NB4 (cell line): ENCODE data around the gene GPR107.

Experiments
- CTCF ChIP-seq: IDR thresholded peaks from one replicate; pipeline ENCODE4 v1.5.1; 2012; ENCODE audit warnings: low read depth, low read length
- MAX ChIP-seq: IDR thresholded peaks from 2 replicates; pipeline ENCODE4 v1.6.1; 2011; ENCODE audit warnings: low read depth, low read length
- MYC ChIP-seq: IDR thresholded peaks from 2 replicates; pipeline ENCODE4 v1.6.1; 2011; ENCODE audit warnings: low read depth, low read length
- POLR2A ChIP-seq: IDR thresholded peaks from 2 replicates; pipeline ENCODE4 v1.6.1; 2011; ENCODE audit warnings: mild to moderate bottlenecking; ENCODE audit not compliant: insufficient read length; ENCODE audit errors: extremely low read depth

GRCh38 chr9:130132746-130133145 lies 79.0 kb downstream of the GPR107 start:
- TF ChIP-seq CTCF (no peak), MAX (no peak), POLR2A (no peak), MYC (no peak)
